OCI-LY3 (cell line): ENCODE results near the gene GOLGA6D.
"Not testable (repeated sequence)": the region's sequence is repeated elsewhere in the genome, so short reads cannot be mapped to it uniquely, and the experiment has no call there.

Experiments used
- H2AFZ ChIP-seq: fragments of 200-600, 300-600 bp; shearing (Covaris generic); 2 replicates; pipeline ENCODE4 v1.6.0; 2014; ENCODE audit warnings: antibody characterized with exemption, low read depth, low read length
- H3K27ac ChIP-seq: fragments of 200-600, 300-600 bp; sonication (generic); 2 replicates; pipeline ENCODE4 v1.5.1; 2014; ENCODE audit warnings: mild to moderate bottlenecking, low read length, moderate library complexity, mixed read lengths
- H3K27me3 ChIP-seq: fragments of 200-600, 300-600 bp; sonication (generic); 2 replicates; pipeline ENCODE4 v1.6.1; 2014; ENCODE audit warnings: low read depth, low read length, mixed read lengths
- H3K36me3 ChIP-seq: fragments of 200-600, 300-600 bp; sonication (generic); replicated peaks from 2 replicates; pipeline ENCODE3; 2014; ENCODE audit warnings: low read depth, low read length, mixed read lengths
- H3K4me1 ChIP-seq: fragments of 300-600, 200-600 bp; sonication (generic); 2 replicates; pipeline ENCODE4 v1.6.1; 2014; ENCODE audit warnings: low read length, mixed read lengths
- H3K4me2 ChIP-seq: fragments of 200-600, 300-600 bp; sonication (generic); 2 replicates; pipeline ENCODE4 v1.6.1; 2014; ENCODE audit warnings: low read length, mixed read lengths
- H3K4me3 ChIP-seq: fragments of 300-600, 200-600 bp; sonication (generic); 2 replicates; pipeline ENCODE4 v1.5.1; 2014; ENCODE audit warnings: antibody characterized with exemption, mild to moderate bottlenecking, low read length, moderate library complexity
- H3K79me2 ChIP-seq: fragments of 300-600, 200-600 bp; shearing (Covaris generic); 2 replicates; pipeline ENCODE4 v1.6.1; 2014; ENCODE audit warnings: mild to moderate bottlenecking, low read length, mixed read lengths
- H3K9ac ChIP-seq: fragments of 300-600, 200-600 bp; shearing (Covaris generic); 2 replicates; pipeline ENCODE4 v1.6.0; 2014; ENCODE audit warnings: mild to moderate bottlenecking, low read length, moderate library complexity
- H3K9me3 ChIP-seq: fragments of 200-600, 300-600 bp; shearing (Covaris generic); 2 replicates; pipeline ENCODE4 v1.6.1; 2014; ENCODE audit warnings: low read length, mixed read lengths; ENCODE audit not compliant: insufficient read depth
- H4K20me1 ChIP-seq: fragments of 200-600, 300-600 bp; sonication (generic); 2 replicates; pipeline ENCODE4 v1.6.1; 2016; ENCODE audit warnings: low read length, mixed read lengths; ENCODE audit not compliant: insufficient read depth
- EZH2phosphoT487 ChIP-seq: fragments of 200-600 bp; shearing (Covaris generic); IDR thresholded peaks from 2 replicates; pipeline ENCODE4 v1.6.1; 2018; ENCODE audit warnings: antibody characterized with exemption, mixed run types, low read depth
- TF ChIP-seq, protein P1 (sequence below): fragments of 200-600, 300-600 bp; sonication (generic); IDR thresholded peaks from 2 replicates; pipeline ENCODE4 v1.5.1; 2014; ENCODE audit warnings: antibody characterized with exemption, low read length, low read depth

Gene GOLGA6D, protein sequence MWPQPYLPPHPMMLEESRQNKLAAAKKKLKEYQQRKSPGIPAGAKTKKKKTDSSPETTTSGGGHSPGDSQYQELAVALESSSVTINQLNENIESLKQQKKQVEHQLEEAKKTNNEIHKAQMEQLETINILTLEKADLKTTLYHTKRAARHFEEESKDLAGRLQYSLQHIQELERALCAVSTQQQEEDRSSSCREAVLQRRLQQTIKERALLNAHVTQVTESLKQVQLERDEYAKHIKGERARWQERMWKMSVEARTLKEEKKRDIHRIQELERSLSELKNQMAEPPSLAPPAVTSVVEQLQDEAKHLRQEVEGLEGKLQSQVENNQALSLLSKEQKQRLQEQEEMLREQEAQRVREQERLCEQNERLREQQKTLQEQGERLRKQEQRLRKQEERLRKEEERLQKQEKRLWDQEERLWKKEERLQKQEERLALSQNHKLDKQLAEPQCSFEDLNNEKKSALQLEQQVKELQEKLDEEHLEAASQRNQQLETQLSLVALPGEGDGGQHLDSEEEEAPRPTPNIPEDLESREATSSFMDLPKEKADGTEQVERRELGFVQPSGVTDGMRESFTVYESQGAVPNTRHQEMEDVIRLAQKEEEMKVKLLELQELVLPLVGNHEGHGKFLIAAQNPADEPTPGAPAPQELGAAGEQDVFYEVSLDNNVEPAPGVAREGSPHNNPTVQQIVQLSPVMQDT

DNA sequence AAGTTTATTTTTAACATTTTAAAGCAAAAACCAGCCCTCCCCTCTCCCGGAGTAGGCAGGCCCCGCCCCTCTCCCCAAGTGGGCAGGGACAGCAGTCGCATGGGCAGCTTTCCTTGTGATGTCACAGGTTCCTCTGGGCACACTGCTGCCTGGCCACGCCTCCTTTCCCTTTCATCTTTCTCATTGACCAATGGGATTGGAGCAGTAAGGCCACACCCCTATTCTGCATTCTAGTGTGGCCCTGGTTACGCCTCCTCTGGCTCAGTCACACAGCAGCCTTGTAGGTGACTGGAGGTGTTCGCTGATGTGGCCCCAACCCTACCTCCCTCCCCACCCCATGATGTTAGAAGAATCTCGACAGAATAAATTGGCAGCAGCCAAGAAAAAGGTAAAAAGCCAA, at the start of gene GOLGA6D:
TSS of gene GOLGA6D (plus strand) at position 264 of the 400 bp plus-strand sequence. CDS start at position 305, 41 bp downstream.
- H3K9ac ChIP-seq, H3K36me3 ChIP-seq, H3K27me3 ChIP-seq, H3K27ac ChIP-seq, H3K4me1 ChIP-seq, H2AFZ ChIP-seq, H3K79me2 ChIP-seq, H3K4me3 ChIP-seq, H3K9me3 ChIP-seq, H3K4me2 ChIP-seq, H4K20me1 ChIP-seq: not testable (repeated sequence)

DNA sequence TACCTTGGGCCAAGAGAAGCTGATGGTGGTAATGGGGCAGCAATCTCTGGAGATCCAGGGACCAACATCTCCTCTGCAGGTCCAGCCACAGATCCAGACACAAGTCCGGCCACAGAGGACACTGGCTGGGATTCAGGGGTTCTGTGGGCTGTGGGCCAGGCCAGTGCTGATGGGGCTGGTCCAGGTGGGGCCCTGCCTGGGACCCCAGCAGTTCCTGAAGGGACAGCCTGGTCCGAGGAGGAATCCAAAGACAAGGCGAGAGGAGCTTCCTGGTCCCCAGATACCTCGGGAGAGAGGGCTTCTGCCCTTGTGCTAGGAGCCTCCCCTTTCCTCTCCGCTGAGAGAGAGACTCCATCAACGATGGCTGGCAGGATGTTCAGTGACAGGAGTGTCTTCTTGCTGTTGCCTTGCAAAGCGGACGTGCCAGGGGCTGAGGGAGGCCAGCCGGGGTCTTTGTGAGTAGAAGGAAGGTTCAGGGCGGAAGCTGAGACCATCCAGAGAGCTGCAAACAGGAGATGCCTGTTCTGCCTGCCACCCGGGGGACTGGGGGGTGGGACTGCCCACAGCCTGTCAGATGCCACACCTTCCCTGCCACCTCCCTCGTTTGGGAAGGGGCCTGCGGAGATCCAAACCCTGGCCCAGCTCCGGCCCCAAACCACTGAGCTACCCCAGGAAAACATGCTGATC, 49.0 kb upstream of the GOLGA6D start:
- no peaks in the 10 kb centered on the region for H3K79me2 ChIP-seq
- no peaks in the 10 kb centered on the region for H3K4me1 ChIP-seq
- no peak overlapping the region for H3K9ac ChIP-seq
- H3K27ac ChIP-seq: no peak overlapping the region
- no peak overlapping the region for H3K4me3 ChIP-seq
- H4K20me1 ChIP-seq: no peaks in the 10 kb centered on the region
- no peaks in the 10 kb centered on the region for H3K36me3 ChIP-seq
- peaks cover 25% of the 10 kb centered on the region for H3K27me3 ChIP-seq
- no peak for TF ChIP-seq EZH2phosphoT487
- TF ChIP-seq, protein P1, sequence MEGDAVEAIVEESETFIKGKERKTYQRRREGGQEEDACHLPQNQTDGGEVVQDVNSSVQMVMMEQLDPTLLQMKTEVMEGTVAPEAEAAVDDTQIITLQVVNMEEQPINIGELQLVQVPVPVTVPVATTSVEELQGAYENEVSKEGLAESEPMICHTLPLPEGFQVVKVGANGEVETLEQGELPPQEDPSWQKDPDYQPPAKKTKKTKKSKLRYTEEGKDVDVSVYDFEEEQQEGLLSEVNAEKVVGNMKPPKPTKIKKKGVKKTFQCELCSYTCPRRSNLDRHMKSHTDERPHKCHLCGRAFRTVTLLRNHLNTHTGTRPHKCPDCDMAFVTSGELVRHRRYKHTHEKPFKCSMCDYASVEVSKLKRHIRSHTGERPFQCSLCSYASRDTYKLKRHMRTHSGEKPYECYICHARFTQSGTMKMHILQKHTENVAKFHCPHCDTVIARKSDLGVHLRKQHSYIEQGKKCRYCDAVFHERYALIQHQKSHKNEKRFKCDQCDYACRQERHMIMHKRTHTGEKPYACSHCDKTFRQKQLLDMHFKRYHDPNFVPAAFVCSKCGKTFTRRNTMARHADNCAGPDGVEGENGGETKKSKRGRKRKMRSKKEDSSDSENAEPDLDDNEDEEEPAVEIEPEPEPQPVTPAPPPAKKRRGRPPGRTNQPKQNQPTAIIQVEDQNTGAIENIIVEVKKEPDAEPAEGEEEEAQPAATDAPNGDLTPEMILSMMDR: no peak
- H3K9me3 ChIP-seq: no peaks in the 10 kb centered on the region
- H2AFZ ChIP-seq: no peak overlapping the region
- H3K4me2 ChIP-seq: no peak overlapping the region

DNA sequence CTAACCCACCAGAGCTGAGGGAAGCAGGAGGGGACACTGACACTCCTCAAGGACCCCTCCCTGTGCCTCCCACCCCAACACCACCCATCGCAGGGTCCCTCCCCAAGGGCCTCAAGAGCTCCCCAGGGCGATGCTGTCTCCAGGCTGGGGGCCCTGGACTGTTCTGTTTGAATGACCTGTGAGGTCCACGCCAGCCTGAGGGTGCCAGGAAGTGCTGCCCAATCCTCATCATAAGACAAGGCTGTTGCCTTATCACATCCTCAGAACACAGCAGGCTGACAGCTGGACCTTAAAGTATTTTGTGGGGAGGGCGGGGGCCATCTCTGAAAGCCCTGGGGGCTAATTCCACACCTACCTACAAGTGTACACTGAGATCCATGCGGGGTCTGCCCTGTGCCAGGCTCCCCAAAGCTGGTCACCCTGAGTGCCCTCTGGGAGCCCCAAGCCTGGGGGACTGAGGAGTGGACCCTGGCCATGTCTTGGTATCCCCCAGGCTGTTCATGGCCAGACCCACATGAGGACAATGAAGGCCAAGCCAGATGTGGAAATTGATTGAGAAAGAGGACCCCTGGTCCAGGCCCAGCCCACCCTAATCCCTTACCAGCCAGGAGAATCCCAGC, 48.3 kb upstream of the GOLGA6D start:
- Histone ChIP-seq H3K79me2 (no peaks in the 10 kb centered on the region), H3K27me3 (peaks cover 21% of the 10 kb centered on the region), H3K4me2 (no peak overlapping the region), H2AFZ (no peak overlapping the region), H3K36me3 (no peaks in the 10 kb centered on the region), H3K9ac (no peak overlapping the region), H3K4me3 (no peak overlapping the region), H3K9me3 (no peaks in the 10 kb centered on the region), H3K4me1 (peaks cover 5% of the 10 kb centered on the region), H3K27ac (no peak overlapping the region), H4K20me1 (no peaks in the 10 kb centered on the region)
- TF ChIP-seq, protein P1: no peak
- no peak for TF ChIP-seq EZH2phosphoT487

DNA sequence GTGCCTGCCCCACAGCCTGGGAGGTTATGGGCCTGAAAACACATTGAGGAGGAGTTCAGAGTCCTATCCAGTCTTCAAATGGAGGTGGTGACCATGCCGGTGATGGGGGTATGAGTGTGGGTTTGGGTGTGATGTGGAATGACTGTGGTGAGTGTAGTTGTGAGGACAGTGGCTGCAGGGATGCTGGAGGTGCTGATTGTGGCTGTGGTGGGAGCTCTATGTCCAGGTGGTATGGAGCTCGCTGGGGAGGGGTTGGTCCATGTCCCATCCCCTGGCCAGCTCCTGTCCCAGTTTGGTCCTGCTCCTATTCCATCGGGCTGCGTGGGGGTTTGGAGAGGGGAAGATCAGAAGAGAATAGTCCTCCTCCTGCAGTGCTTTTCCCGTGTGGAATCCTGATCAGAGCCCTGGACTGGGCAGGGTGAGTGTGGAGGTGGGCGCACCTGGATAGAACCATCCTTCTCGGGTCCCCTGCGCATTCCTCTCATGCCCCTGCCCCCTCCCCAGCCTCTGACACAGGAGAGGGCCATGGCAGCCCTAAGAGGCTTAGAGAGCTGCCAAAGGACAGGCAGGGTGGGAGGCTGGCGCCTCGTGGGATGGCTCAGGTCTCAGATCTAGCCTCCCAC, 47.5 kb upstream of the GOLGA6D start:
- H3K27me3 ChIP-seq: peaks cover 21% of the 10 kb centered on the region
- no peaks in the 10 kb centered on the region for H3K79me2 ChIP-seq
- H2AFZ ChIP-seq: no peak overlapping the region
- TF ChIP-seq, protein P1: no peak
- TF ChIP-seq EZH2phosphoT487: no peak
- H3K4me3 ChIP-seq: no peak overlapping the region
- peaks cover 9% of the 10 kb centered on the region for H3K4me1 ChIP-seq
- no peak overlapping the region for H3K27ac ChIP-seq
- no peak overlapping the region for H3K9ac ChIP-seq
- H3K9me3 ChIP-seq: no peaks in the 10 kb centered on the region
- no peaks in the 10 kb centered on the region for H3K36me3 ChIP-seq
- H4K20me1 ChIP-seq: no peaks in the 10 kb centered on the region
- H3K4me2 ChIP-seq: no peak overlapping the region
